NB4 (cell line): ENCODE measurements around the gene FRY.

ENCODE experiments used
- DNase-seq: peaks from one replicate; pipeline ENCODE4 v3.0.0; 2010; ENCODE audit warnings: low read depth
- H3K4me3 ChIP-seq: one replicate; pipeline ENCODE4 v1.5.1; 2011; ENCODE audit warnings: mild to moderate bottlenecking, low read depth, low read length, moderate library complexity
- MYC ChIP-seq: IDR thresholded peaks from 2 replicates; pipeline ENCODE4 v1.6.1; 2011; ENCODE audit warnings: low read depth, low read length
- POLR2A ChIP-seq: IDR thresholded peaks from 2 replicates; pipeline ENCODE4 v1.6.1; 2011; ENCODE audit warnings: mild to moderate bottlenecking; ENCODE audit not compliant: insufficient read length; ENCODE audit errors: extremely low read depth
- TF ChIP-seq, protein P1 (sequence below): IDR thresholded peaks from one replicate; pipeline ENCODE4 v1.5.1; 2012; ENCODE audit warnings: low read depth, low read length
- TF ChIP-seq, protein P2 (sequence below): IDR thresholded peaks from 2 replicates; pipeline ENCODE4 v1.6.1; 2011; ENCODE audit warnings: low read depth, low read length

The FRY gene

DNA sequence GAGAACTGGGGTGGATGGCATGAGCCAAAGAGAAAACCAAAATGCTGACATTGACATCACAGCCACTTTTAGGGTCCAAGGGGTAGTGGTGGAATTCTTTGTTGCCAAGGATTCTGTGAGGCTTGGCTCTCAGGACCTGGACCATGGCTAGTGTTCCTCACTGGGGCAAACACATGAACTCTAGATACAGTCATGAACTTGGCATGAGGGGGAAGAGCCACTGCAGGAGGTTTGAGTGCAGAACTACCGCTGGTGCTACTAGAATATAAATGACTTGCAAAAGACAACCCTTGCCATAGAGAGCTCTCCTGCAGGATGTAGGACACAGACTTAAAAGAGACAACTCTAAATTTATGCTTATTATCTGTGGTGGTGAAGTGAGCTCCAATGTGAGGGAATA lies 29.8 kb upstream of the FRY start:
- DNase-seq: peak; percentile 29
- no peak overlapping the region for H3K4me3 ChIP-seq
- TF ChIP-seq, protein P1, sequence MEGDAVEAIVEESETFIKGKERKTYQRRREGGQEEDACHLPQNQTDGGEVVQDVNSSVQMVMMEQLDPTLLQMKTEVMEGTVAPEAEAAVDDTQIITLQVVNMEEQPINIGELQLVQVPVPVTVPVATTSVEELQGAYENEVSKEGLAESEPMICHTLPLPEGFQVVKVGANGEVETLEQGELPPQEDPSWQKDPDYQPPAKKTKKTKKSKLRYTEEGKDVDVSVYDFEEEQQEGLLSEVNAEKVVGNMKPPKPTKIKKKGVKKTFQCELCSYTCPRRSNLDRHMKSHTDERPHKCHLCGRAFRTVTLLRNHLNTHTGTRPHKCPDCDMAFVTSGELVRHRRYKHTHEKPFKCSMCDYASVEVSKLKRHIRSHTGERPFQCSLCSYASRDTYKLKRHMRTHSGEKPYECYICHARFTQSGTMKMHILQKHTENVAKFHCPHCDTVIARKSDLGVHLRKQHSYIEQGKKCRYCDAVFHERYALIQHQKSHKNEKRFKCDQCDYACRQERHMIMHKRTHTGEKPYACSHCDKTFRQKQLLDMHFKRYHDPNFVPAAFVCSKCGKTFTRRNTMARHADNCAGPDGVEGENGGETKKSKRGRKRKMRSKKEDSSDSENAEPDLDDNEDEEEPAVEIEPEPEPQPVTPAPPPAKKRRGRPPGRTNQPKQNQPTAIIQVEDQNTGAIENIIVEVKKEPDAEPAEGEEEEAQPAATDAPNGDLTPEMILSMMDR: no peak
- TF ChIP-seq, protein P2, sequence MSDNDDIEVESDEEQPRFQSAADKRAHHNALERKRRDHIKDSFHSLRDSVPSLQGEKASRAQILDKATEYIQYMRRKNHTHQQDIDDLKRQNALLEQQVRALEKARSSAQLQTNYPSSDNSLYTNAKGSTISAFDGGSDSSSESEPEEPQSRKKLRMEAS: no peak
- TF ChIP-seq MYC (no peak), POLR2A (no peak)

DNA sequence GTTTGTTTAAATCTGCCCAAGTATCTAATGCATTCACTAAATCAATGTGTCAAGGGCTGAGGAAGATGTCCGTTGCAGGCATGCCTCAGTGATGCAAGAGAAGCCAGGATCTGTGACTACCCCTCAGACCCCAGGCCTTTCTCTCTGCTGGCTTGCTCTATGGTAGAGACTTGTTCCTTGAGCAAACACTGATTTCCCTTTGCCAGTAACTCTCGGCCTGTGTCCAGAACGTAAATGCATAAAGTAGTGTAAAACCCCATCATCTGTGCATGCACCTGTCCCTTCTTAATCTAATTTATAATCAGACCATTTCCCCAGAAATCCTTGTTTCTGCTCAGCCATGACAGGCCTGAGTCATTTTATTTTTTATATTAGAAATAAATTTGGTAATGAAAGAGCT lies 28.7 kb upstream of the FRY start:
- no peak overlapping the region for H3K4me3 ChIP-seq
- no peak for DNase-seq
- TF ChIP-seq MYC (no peak), POLR2A (no peak)
- TF ChIP-seq, protein P1: no peak
- TF ChIP-seq, protein P2: no peak

DNA sequence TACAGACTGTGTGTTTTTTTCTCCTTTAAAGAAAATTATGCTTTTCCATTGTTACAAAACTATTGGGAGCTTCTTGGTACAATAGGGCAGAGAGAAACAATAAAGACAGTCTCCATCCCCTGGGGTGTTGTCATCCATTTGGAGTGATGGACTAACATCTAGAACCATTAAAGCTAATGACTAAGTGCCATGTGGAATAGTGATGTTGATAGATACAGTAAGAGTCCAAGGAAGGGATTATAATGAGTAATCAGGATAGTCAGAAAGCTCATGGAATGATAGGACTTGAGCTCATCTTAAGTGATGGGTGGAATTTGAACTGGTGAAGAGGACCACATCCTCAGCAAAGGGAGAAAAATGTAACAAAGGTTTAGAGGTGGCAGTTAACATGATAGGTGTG lies 24.1 kb upstream of the FRY start:
- no peak overlapping the region for H3K4me3 ChIP-seq
- DNase-seq: no peak
- TF ChIP-seq MYC: no peak
- TF ChIP-seq, protein P2: no peak
- TF ChIP-seq, protein P1: no peak
- TF ChIP-seq POLR2A: no peak

DNA sequence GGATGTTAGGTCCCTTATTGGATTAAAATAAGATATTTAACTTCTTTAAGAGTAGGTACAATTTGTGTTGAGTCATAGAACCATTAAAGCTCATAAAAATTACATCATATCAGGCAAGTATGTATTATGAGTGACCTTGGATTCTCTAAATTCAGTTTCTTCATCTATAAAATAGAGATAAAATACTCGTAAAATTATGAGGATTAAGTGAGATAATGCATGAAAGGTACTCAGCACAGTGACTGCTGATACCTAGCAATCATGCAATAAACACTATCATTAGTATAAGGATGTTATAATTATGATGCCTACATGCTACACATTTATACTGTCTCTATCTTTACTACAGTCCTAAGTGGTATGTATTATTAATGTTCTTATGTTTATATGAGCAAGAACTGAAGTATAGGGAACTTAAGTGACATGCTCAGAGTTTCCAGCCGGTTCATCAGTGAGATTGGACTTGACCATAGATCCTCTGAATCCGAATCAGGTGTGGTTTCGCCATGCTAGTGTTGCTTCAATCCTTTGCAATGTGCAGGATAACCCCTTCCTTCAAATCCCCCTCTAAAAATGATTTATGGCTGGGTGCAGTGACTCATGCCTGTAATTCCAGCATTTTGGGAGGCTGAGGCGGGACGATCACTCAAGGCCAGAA lies 22.9 kb upstream of the FRY start:
- no peak overlapping the region for H3K4me3 ChIP-seq
- no peak for DNase-seq
- TF ChIP-seq MYC: no peak
- TF ChIP-seq, protein P2: no peak
- TF ChIP-seq POLR2A: no peak
- TF ChIP-seq, protein P1: no peak

DNA sequence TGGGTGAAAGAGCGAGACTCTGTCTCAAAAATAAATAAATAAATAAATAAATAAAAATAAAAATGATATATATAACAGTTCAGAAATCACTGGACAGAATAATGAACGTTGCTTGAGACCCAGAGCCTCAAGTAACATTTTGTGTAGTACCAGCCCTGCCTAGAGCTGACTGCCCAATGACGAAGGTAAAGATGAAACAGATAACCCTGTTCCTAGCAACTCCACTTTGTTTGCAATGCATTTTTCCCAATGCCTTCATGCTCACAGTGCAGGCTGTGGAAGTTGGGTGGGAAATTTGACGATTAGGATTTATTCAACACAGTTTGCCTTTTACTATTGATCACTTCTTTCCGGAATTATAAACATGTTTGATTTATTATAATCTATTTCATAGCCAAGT lies 22.2 kb upstream of the FRY start:
- no peak overlapping the region for H3K4me3 ChIP-seq
- DNase-seq: no peak
- TF ChIP-seq, protein P1: no peak
- TF ChIP-seq, protein P2: no peak
- TF ChIP-seq POLR2A (no peak), MYC (no peak)
